ENCODE measurements around the gene OGT.
"Not testable (repeated sequence)": the region's sequence is repeated elsewhere in the genome, so short reads cannot be mapped to it uniquely, and the experiment has no call there.

The OGT gene

DNA sequence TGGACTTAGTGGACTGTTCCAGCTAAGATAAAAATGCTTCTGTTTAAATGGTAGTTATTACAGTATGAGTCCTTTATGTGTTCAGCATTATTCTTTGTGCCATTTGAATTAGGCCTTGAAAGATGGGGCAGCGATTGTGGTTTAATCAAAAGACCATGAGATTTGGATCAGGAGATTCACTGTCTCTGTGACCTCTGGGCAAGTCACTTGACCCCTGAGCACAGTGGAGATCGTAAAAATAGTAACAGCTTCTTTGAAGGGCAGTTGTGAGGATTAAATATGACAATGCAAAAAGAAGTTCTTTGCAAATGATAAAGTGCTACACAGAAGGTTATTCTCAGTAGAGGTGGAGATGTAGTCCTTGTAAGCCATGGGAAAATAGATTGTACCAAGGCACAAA is 74.6 kb downstream of the OGT start:
- TF ChIP-seq, protein P1, sequence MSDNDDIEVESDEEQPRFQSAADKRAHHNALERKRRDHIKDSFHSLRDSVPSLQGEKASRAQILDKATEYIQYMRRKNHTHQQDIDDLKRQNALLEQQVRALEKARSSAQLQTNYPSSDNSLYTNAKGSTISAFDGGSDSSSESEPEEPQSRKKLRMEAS (IDR thresholded peaks at IDR 0.05; ENCODE audit: low read depth, low read length): no peak
- TF ChIP-seq, protein P2, sequence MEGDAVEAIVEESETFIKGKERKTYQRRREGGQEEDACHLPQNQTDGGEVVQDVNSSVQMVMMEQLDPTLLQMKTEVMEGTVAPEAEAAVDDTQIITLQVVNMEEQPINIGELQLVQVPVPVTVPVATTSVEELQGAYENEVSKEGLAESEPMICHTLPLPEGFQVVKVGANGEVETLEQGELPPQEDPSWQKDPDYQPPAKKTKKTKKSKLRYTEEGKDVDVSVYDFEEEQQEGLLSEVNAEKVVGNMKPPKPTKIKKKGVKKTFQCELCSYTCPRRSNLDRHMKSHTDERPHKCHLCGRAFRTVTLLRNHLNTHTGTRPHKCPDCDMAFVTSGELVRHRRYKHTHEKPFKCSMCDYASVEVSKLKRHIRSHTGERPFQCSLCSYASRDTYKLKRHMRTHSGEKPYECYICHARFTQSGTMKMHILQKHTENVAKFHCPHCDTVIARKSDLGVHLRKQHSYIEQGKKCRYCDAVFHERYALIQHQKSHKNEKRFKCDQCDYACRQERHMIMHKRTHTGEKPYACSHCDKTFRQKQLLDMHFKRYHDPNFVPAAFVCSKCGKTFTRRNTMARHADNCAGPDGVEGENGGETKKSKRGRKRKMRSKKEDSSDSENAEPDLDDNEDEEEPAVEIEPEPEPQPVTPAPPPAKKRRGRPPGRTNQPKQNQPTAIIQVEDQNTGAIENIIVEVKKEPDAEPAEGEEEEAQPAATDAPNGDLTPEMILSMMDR (IDR thresholded peaks at IDR 0.05; ENCODE audit: low read depth, low read length): no peak
- TF ChIP-seq POLR2A (IDR thresholded peaks at IDR 0.05; ENCODE audit: extremely low read depth, insufficient read length): no peak
- no peak for TF ChIP-seq MYC (IDR thresholded peaks at IDR 0.05; ENCODE audit: low read depth, low read length)
- H3K4me3 ChIP-seq (ENCODE audit: low read depth, low read length): no peak overlapping the region
- no peak for DNase-seq (ENCODE audit: low read depth)

DNA sequence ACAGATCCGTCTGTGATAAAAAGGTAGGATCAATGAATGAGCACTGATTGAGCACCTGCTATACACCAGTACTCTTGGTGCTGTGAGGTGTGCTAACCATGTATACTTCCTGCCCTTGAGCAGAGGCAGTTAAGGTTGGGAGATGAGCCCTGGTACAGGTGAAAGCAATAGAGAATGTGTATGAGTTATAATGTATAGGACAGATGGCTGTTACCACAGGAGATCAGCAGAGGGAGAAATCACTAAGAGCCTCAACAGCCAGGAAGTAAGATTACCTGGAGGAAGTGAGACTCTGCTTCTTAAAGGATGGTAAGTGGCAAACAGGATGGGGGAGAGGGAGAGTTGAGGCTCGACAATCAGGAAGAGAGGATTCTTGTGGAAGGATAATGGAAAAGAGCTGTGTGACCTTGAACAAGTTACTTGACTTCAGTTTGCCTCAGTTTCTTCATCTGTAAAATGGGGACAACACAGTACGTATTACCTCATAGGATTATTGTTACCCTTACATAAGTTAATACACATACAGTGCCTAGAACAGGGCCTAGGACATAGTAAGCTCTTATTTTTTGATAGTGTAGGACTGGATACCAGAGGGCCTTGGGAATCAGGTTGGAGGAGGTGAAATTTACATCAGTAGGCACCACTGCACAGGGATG is 76.3 kb downstream of the OGT start:
- DNase-seq (ENCODE audit: low read depth): no peak
- H3K4me3 ChIP-seq (ENCODE audit: low read depth, low read length): no peak overlapping the region
- TF ChIP-seq POLR2A (IDR thresholded peaks at IDR 0.05; ENCODE audit: extremely low read depth, insufficient read length) (no peak), MYC (IDR thresholded peaks at IDR 0.05; ENCODE audit: low read depth, low read length) (no peak)
- TF ChIP-seq, protein P1 (IDR thresholded peaks at IDR 0.05; ENCODE audit: low read depth, low read length): no peak

DNA sequence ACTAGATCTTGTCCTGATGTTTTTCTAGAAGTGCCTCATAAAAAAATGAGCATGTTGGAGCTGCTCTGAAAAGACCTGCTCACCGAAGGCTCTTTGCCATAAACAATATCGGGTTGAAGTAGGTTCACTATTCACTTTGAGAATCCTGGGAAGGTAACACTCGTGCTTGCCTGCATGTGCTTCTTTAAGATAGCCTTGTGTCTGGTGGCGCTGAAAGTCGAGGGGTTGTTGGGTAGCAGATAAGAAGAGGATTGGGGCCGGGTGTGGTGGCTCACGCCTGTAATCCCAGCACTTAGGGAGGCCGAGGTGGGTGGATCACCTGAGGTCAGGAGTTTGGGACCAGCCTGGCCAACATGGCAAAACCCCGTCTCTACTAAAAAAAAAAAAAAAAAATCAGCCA is 78.8 kb downstream of the OGT start:
- not testable (repeated sequence) for H3K4me3 ChIP-seq (ENCODE audit: low read depth, low read length); DNase-seq (ENCODE audit: low read depth)

DNA sequence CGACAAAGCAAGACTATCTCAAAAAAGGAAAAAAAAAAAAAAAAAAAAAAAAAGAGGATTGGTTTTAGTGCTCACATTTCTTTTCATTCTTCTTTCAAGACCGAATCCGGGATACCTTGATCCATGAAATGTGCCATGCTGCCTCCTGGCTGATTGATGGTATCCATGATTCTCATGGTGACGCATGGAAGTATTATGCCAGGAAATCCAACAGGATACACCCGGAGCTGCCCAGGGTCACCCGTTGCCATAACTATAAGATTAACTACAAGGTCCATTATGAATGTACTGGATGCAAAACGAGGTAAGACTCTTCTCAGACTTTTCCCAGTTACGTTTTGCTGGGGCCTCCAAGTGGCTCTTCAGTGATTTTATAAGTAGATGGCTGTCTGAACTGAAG is 79.4 kb downstream of the OGT start:
- H3K4me3 ChIP-seq (ENCODE audit: low read depth, low read length): no peak overlapping the region
- TF ChIP-seq MYC (IDR thresholded peaks at IDR 0.05; ENCODE audit: low read depth, low read length): no peak
- TF ChIP-seq, protein P1 (IDR thresholded peaks at IDR 0.05; ENCODE audit: low read depth, low read length): no peak
- TF ChIP-seq, protein P2 (IDR thresholded peaks at IDR 0.05; ENCODE audit: low read depth, low read length): no peak
- TF ChIP-seq POLR2A (IDR thresholded peaks at IDR 0.05; ENCODE audit: extremely low read depth, insufficient read length): no peak
- no peak for DNase-seq (ENCODE audit: low read depth)

DNA sequence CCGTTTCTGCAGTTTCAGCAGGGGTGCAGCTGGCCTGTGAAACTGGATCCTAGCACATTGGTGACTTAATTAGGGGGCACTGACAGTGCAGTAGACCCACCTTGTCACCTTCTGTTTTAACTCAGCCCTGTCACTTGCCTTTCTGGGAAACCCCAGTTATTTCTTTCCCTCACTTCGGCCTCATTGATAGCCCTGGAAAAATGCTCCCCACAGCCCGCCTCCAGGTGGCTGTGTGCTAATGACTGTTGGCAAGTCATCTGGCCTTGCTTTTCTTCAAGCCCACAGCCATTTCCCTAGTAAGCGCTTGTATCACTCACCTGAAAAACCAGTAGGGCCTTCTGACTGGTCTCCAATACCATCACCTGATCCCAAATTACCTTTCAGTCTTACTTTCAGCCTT is 82.2 kb downstream of the OGT start:
- no peak for DNase-seq (ENCODE audit: low read depth)
- no peak for TF ChIP-seq MYC (IDR thresholded peaks at IDR 0.05; ENCODE audit: low read depth, low read length)
- TF ChIP-seq POLR2A (IDR thresholded peaks at IDR 0.05; ENCODE audit: extremely low read depth, insufficient read length): no peak
- TF ChIP-seq, protein P2 (IDR thresholded peaks at IDR 0.05; ENCODE audit: low read depth, low read length): no peak
- TF ChIP-seq, protein P1 (IDR thresholded peaks at IDR 0.05; ENCODE audit: low read depth, low read length): no peak
- H3K4me3 ChIP-seq (ENCODE audit: low read depth, low read length): no peak overlapping the region

DNA sequence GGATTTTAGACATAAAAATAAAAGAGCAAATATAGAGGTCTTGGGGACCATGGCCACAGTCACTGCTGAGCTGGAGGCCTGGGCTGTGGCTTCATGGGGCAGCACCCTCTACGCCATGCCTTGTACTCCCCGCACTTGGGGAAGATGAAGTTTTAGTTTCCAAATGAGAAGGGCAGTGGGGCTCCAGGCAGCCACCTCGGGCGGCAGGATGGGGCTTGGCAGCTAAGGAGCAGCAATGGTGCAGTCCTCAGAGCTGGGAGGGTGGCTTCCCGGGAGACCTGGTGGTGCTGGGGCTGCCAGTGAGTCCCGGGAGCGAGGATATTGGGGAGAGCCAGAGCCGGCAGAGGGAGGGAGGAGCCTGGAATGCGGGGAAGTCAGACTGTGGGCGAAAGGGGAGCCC is 83.0 kb downstream of the OGT start:
- H3K4me3 ChIP-seq (ENCODE audit: low read depth, low read length): no peak overlapping the region
- DNase-seq (ENCODE audit: low read depth): no peak
- TF ChIP-seq, protein P1 (IDR thresholded peaks at IDR 0.05; ENCODE audit: low read depth, low read length): no peak

DNA sequence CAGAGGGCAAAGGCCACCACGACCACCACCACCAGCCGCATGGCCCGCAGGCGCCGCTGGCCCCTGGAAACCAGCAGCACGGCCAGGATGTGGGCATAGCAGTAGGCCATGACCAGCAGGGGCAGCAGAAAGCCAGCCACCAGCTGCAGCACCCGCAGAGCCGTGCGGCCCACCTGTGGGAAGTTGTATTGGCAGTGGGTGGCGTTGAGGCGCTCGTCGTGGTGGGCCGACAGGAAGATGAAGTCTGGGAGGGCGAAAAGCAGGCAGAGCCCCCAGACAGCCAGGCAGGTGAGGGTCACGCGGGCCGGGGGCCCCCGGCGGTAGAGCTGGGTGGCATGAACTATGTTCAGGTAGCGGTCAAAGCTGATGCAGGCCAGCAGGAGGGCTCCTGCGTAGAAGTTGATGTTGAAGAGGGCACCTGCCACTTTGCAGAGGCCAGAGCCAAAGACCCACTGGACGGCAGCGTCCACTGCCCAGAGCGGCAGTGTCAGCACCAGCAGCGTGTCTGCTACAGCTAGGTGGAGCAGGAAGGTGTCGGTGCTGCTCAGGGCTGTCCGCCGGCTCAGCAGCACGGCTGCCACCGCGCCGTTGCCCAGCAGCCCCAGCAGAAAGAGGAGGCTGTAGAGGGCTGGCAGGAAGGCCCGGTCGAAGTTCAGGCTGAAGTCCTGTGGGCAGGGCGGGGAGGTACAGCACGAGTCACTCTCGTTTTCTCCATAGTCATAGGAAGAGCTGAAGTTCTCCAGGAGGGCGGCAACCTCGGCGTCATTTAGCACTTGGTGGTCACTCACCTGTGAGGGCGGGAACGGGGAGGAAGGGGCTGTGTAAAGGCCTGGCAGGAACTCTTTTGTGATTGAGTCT is 84.0 kb downstream of the OGT start:
- TF ChIP-seq POLR2A (IDR thresholded peaks at IDR 0.05; ENCODE audit: extremely low read depth, insufficient read length): no peak
- TF ChIP-seq MYC (IDR thresholded peaks at IDR 0.05; ENCODE audit: low read depth, low read length): no peak
- TF ChIP-seq, protein P1 (IDR thresholded peaks at IDR 0.05; ENCODE audit: low read depth, low read length): no peak
- no peak overlapping the region for H3K4me3 ChIP-seq (ENCODE audit: low read depth, low read length)
- DNase-seq (ENCODE audit: low read depth): peak; percentile 31
